ENCODE measurements around the gene SLC8A3.

The SLC8A3 gene

DNA sequence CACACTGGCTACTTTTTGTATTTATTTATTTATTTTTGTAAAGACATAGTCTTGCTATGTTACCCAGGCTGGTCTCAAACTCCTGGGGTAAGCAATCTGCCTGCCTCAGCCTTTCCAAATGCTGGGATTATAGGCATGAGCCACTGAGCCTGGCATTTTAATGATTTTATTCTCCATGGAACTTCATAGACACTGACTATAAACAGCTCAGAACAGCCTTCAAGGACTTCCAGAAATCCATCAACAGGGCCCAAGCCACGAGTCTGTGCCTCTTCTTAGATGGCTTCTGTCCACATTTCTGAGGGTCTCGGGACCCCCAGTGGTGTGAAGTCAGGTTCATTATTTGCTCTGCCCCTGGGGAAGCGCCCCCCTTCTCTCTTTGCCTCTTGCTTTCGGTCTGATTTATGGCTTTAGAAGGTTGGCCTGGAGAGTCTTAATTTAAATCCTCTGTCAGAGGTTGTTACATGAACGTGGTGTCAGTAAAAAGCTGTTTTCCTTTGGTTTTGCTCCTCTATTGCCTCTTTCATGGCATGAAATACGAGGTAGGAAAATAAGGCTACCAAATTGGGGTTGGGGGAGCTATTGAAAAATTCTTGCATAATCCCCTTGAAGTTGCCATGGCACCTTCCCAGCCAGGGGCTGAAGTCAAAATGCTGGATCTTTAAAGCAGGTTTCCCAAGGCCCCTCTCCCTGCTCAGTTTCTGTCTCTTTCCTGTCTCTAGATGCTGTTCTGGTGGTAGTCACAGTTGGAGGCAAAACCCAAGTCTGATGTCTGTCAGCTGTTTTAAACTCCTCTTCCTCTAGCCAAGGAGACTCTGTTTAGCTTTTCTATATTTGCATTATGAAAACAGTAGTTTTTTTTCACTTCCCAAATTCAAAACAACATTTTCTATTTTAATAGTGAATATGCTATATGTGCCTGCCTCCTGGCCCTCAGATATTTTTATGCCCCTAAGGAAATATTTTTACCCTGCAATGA, 180.2 kb downstream of the SLC8A3 start:
- ChIA-PET CTCF (interaction anchor here (0.7 kb wide), 1 partner anchor 14 kb away, joined by 3 read pairs; no protein-coding TSS in a partner anchor), POLR2A (ENCODE audit: low non-redundant PET) (no interaction called here)
- TF ChIP-seq, protein P1, sequence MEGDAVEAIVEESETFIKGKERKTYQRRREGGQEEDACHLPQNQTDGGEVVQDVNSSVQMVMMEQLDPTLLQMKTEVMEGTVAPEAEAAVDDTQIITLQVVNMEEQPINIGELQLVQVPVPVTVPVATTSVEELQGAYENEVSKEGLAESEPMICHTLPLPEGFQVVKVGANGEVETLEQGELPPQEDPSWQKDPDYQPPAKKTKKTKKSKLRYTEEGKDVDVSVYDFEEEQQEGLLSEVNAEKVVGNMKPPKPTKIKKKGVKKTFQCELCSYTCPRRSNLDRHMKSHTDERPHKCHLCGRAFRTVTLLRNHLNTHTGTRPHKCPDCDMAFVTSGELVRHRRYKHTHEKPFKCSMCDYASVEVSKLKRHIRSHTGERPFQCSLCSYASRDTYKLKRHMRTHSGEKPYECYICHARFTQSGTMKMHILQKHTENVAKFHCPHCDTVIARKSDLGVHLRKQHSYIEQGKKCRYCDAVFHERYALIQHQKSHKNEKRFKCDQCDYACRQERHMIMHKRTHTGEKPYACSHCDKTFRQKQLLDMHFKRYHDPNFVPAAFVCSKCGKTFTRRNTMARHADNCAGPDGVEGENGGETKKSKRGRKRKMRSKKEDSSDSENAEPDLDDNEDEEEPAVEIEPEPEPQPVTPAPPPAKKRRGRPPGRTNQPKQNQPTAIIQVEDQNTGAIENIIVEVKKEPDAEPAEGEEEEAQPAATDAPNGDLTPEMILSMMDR (conservative IDR thresholded peaks at IDR 0.05; ENCODE audit: low read depth): no peak
- no peak overlapping the region for H3K27ac ChIP-seq
- no peak for DNase-seq (ENCODE audit: low spot score)

DNA sequence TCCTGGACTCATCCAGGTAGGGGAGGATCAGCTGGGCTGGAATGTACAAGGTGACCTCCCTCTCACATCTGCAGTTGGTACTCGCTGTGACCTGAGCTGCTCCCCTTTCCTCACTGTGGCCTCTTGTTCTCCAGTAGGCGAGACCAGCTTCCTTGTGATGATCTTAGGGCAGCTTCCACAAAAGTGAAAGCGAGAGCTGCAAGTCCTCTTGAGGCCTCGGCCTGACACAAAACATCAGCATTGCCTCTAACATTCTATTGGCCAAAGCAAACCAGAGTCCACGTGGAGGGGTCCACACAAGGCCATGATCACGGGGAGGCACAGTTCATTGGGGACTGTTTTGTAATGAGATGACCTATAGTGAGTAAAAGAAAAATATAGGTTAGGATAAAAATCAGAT, 182.1 kb downstream of the SLC8A3 start:
- ChIA-PET CTCF (no interaction called here), POLR2A (ENCODE audit: low non-redundant PET) (no interaction called here)
- DNase-seq (ENCODE audit: low spot score): no peak
- no peak overlapping the region for H3K27ac ChIP-seq
- TF ChIP-seq, protein P1 (conservative IDR thresholded peaks at IDR 0.05; ENCODE audit: low read depth): no peak

DNA sequence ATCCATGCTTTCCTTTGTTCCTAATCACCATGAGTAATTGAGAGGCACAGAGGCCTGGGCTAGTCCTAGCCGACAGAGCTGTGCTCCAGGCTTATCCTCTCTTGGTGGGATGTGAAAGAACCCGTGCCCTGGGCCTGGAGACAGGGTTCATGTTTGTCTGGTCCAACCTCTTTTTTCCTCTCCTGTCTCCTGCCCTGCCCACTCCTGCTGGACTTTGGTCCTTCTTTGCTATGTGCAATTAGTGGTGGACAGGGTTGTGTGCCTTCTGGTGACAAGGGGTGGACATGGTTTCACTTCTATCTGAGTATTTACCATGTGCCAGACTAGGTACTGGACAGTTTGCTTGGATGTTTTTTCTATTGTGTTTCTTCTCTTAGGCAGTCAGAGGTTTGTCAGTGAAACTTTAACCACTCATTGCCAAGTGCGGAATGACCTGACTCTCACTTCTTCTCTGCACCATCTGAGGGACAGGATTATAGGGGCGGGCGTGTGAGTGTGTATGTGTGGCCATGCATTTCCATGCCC, 183.4 kb downstream of the SLC8A3 start:
- POLR2A ChIA-PET (ENCODE audit: low non-redundant PET): no interaction called here
- no peak for DNase-seq (ENCODE audit: low spot score)
- CTCF ChIA-PET: interaction anchor here (0.9 kb wide), 1 partner anchor 8 kb away, joined by 5 read pairs; no protein-coding TSS in a partner anchor
- TF ChIP-seq, protein P1 (conservative IDR thresholded peaks at IDR 0.05; ENCODE audit: low read depth): no peak
- H3K27ac ChIP-seq: no peak overlapping the region

DNA sequence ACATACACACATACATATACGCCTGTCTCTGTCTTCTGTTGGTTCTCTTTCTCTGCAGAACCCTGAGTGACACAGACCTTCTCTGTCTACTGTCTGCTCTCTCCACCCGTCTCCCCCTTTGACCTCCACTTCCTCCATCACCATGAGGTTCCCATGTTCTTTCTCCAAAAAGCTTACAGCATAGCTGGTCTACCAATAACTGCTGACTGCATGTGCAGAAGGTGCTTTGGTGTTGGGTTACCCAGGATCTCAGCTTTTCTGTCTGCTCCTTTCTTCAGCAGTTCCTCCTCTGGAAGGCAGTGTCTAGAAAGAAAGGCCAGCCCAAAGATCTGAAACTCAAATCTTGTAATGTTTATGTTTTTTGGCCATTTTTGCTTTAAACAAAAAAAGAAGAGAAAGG, 184.0 kb downstream of the SLC8A3 start:
- no peak overlapping the region for H3K27ac ChIP-seq
- POLR2A ChIA-PET (ENCODE audit: low non-redundant PET): no interaction called here
- TF ChIP-seq, protein P1 (conservative IDR thresholded peaks at IDR 0.05; ENCODE audit: low read depth): no peak
- DNase-seq (ENCODE audit: low spot score): no peak
- CTCF ChIA-PET: interaction anchor here (0.9 kb wide), 1 partner anchor 9 kb away, joined by 5 read pairs; no protein-coding TSS in a partner anchor

DNA sequence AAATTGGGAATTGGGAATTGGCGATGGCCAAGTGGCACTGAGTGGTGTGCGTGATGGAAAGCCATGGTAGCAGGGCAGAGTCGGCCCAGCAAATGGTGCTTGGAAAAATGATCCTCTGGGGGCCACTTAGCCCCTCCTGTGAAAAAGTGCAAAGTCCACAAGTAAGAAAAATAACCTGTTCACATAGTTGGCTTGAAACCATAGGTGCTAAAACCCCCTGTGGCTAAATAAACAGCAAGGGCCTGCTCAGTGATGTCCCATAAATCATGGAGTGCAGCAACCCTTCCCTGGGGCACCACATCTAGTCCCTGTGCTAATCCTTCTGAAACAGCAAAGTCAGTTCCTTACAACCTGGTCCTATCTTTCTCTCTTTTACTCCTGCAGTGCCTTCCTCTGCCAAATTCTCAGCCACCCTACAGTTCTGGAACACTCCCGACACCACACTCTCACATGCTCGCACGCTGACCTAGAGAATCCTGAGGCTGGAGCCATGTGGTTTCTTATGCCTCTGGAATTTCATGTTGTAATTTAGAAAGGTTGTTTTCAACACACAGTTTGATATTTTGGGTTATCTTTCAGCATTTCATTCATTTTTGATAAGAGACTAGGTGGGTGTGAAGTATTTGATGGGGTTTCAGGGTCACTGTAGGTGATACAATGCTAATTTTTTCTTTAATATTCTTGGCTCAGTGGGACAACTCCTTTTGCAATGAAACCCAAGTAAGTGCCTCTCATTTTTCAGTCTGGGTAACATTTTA, 186.0 kb downstream of the SLC8A3 start:
- DNase-seq (ENCODE audit: low spot score): no peak
- ChIA-PET CTCF (no interaction called here), POLR2A (ENCODE audit: low non-redundant PET) (no interaction called here)
- TF ChIP-seq, protein P1 (conservative IDR thresholded peaks at IDR 0.05; ENCODE audit: low read depth): no peak
- no peak overlapping the region for H3K27ac ChIP-seq

DNA sequence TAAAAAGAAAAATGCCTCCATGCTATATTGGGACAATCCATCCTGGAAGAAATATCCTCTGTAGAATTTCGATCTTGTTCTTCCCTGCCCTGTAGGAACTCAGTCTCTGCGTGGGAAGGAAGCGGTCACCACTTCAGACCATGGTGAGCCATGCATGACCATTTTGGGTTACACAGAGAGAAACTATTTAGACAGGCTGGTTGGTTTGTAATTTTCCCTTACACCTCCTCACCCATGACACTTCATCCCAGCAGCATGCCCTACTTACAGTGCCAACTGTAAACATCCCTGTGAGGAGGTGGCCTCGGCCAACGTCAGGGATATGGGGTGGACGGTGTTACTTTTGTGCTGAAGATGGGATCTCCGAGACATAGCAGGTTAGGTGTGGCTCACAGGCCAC, 188.2 kb downstream of the SLC8A3 start:
- ChIA-PET POLR2A (ENCODE audit: low non-redundant PET) (no interaction called here), CTCF (interaction anchor here (0.6 kb wide), 1 partner anchor 39 kb away, joined by 4 read pairs; no protein-coding TSS in a partner anchor)
- DNase-seq (ENCODE audit: low spot score): no peak
- H3K27ac ChIP-seq: no peak overlapping the region
- TF ChIP-seq, protein P1 (conservative IDR thresholded peaks at IDR 0.05; ENCODE audit: low read depth): no peak
